ENCODE results near the gene DYNC1H1. TPM values are rescaled to one million over a fixed set of nuclear protein-coding genes. Genes with fewer than 3 reads are reported as not detected.

Gene DYNC1H1
- total RNA-seq, 4 donors from 2014 or later = 386 to 531 (median 472) TPM

GRCh38 chr14:102049258-102050025, 85.1 kb downstream of the DYNC1H1 start:
- H3K4me1 ChIP-seq = no peaks in the 10 kb centered on the region
- no peaks in the 10 kb centered on the region for H3K27me3 ChIP-seq
- TF ChIP-seq POLR2A (IDR thresholded peaks at IDR 0.05) (no peak), CTCF (IDR thresholded peaks at IDR 0.05) (no peak)
- no peak for DNase-seq
- no peak overlapping the region for H3K27ac ChIP-seq
- H3K4me3 ChIP-seq = no peak overlapping the region
- H3K36me3 ChIP-seq = peaks cover 0 to 84% (median 0%) of the 10 kb centered on the region in 3 donors
- no peaks in the 10 kb centered on the region for H3K9me3 ChIP-seq

- H3K27ac ChIP-seq = no peak overlapping the region
- peaks cover 0 to 79% (median 0%) of the 10 kb centered on the region in 3 donors for H3K36me3 ChIP-seq
- TF ChIP-seq POLR2A (IDR thresholded peaks at IDR 0.05) (no peak), CTCF (IDR thresholded peaks at IDR 0.05) (no peak)
Measured at GRCh38 chr14:102050026-102050405, 85.6 kb downstream of the DYNC1H1 start.

GRCh38 chr14:102050625-102051024, 86.3 kb downstream of the DYNC1H1 start:
- peaks cover 0 to 72% (median 0%) of the 10 kb centered on the region in 3 donors for H3K36me3 ChIP-seq
- H3K27ac ChIP-seq = no peak overlapping the region
- H3K27me3 ChIP-seq = no peaks in the 10 kb centered on the region
- TF ChIP-seq POLR2A (IDR thresholded peaks at IDR 0.05) (no peak), CTCF (IDR thresholded peaks at IDR 0.05) (no peak)
- DNase-seq = no peak
- no peak overlapping the region for H3K4me3 ChIP-seq
- no peaks in the 10 kb centered on the region for H3K4me1 ChIP-seq
- no peaks in the 10 kb centered on the region for H3K9me3 ChIP-seq

More at GRCh38 chr14:102050026-102050405, 85.6 kb downstream of the DYNC1H1 start:
- no peak overlapping the region for H3K4me3 ChIP-seq
- H3K9me3 ChIP-seq = no peaks in the 10 kb centered on the region
- DNase-seq = no peak
- no peaks in the 10 kb centered on the region for H3K27me3 ChIP-seq
- no peaks in the 10 kb centered on the region for H3K4me1 ChIP-seq

GRCh38 chr14:102052522-102052921, 88.1 kb downstream of the DYNC1H1 start:
- Histone ChIP-seq H3K4me1 (no peaks in the 10 kb centered on the region), H3K9me3 (no peaks in the 10 kb centered on the region), H3K27me3 (no peaks in the 10 kb centered on the region), H3K27ac (no peak overlapping the region), H3K4me3 (no peak overlapping the region), H3K36me3 (peaks cover 0 to 57% (median 0%) of the 10 kb centered on the region in 3 donors)
- TF ChIP-seq CTCF (IDR thresholded peaks at IDR 0.05) (no peak), POLR2A (IDR thresholded peaks at IDR 0.05) (no peak)
- DNase-seq = no peak

GRCh38 chr14:102055181-102055901, 91.0 kb downstream of the DYNC1H1 start:
- Histone ChIP-seq H3K4me1 (no peaks in the 10 kb centered on the region), H3K9me3 (no peaks in the 10 kb centered on the region), H3K27ac (no peak overlapping the region), H3K36me3 (peaks cover 0 to 29% (median 0%) of the 10 kb centered on the region in 3 donors), H3K4me3 (no peak overlapping the region), H3K27me3 (no peaks in the 10 kb centered on the region)
- no peak for TF ChIP-seq POLR2A (IDR thresholded peaks at IDR 0.05)
- no peak for TF ChIP-seq CTCF (IDR thresholded peaks at IDR 0.05)
- DNase-seq = no peak
